HepG2 (cell line): ENCODE data around the gene STX10. TPM values are rescaled to one million over a fixed set of nuclear protein-coding genes. Genes with fewer than 3 reads are reported as not detected.
A peak's percentile ranks its signal among the peaks of the same experiment; 100 is the strongest.

Experiments used
- AFF4 ChIP-seq: sonication (generic); formaldehyde crosslinking; IDR thresholded peaks from 2 replicates; pipeline ENCODE4 v1.4.0; 2020; ENCODE audit warnings: missing genetic modification reagents
- ARNT2 ChIP-seq: sonication (generic); formaldehyde crosslinking; IDR thresholded peaks from 2 replicates; pipeline ENCODE4 v1.8.0; 2022; ENCODE audit warnings: mild to moderate bottlenecking, low read depth, missing genetic modification reagents, moderate library complexity
- CBFB ChIP-seq: sonication (generic); formaldehyde crosslinking; IDR thresholded peaks from 2 replicates; pipeline ENCODE4 v1.4.0; 2020; ENCODE audit warnings: missing genetic modification reagents
- FOXP4 ChIP-seq: sonication (generic); formaldehyde crosslinking; IDR thresholded peaks from 2 replicates; pipeline ENCODE4 v1.4.0; 2020; ENCODE audit warnings: missing genetic modification reagents
- MTERF4 ChIP-seq: sonication (generic); formaldehyde crosslinking; IDR thresholded peaks from 2 replicates; pipeline ENCODE4 v1.8.0; 2023; ENCODE audit warnings: mild to moderate bottlenecking, missing genetic modification reagents
- ZBTB38 ChIP-seq: sonication (generic); formaldehyde crosslinking; IDR thresholded peaks from 2 replicates; pipeline ENCODE4 v1.5.1; 2020; ENCODE audit warnings: mild to moderate bottlenecking, missing genetic modification reagents
- ZFY ChIP-seq: sonication (generic); formaldehyde crosslinking; IDR thresholded peaks from 2 replicates; pipeline ENCODE4 v1.4.0; 2020; ENCODE audit warnings: missing genetic modification reagents
- ZNF136 ChIP-seq: sonication (generic); formaldehyde crosslinking; IDR thresholded peaks from 2 replicates; pipeline ENCODE4 v1.8.1; 2022; ENCODE audit warnings: low read depth, mild to moderate bottlenecking, moderate library complexity, missing genetic modification reagents
- ZNF225 ChIP-seq: sonication (generic); formaldehyde crosslinking; IDR thresholded peaks from 2 replicates; pipeline ENCODE4 v1.4.0; 2020; ENCODE audit warnings: mild to moderate bottlenecking, missing genetic modification reagents
- ZNF7 ChIP-seq: IDR thresholded peaks from 2 replicates; pipeline ENCODE4 v1.6.1; 2016; ENCODE audit warnings: missing biosample characterization, missing genetic modification reagents
- ZNF878 ChIP-seq: sonication (generic); formaldehyde crosslinking; IDR thresholded peaks from 2 replicates; pipeline ENCODE4 v1.8.1; 2023; ENCODE audit warnings: mild to moderate bottlenecking, missing genetic modification reagents, moderate library complexity
- ZSCAN21 ChIP-seq: sonication (generic); formaldehyde crosslinking; IDR thresholded peaks from 2 replicates; pipeline ENCODE4 v1.8.0; 2022; ENCODE audit warnings: mild to moderate bottlenecking, missing genetic modification reagents, moderate library complexity, borderline replicate concordance
- polyA plus RNA-seq, 8 experiments: library from polyadenylated mRNA; depleted of rRNA in 3 of 8; stranded (reverse) in 7 of 8; unstranded in 1 of 8; fragments of >200 nt; fragmentation: Illumina TruSeq in 4 of 8; extraction: Trizol in 4 of 8; gene quantifications; 2 replicates each; pipeline versions ENCODE4 v1.2.1 to v1.2.3, GENCODE V29; 2011 to 2016; ENCODE audit warnings: low read depth in 4 of 8, missing spikeins in 1 of 8, mixed read lengths in 1 of 8; ENCODE audit not compliant: insufficient read depth in 1 of 8
- total RNA-seq, 5 experiments: library from RNA; depleted of rRNA; stranded (reverse); fragments of >200 nt; fragmentation: Illumina TruSeq; extraction: Trizol; gene quantifications; 2 replicates each; pipeline ENCODE4 v1.2.3, GENCODE V29; 2016; ENCODE audit warnings: low read depth in 1 of 5
- TF ChIP-seq, protein P1 (sequence below): sonication (generic); formaldehyde crosslinking; IDR thresholded peaks from 2 replicates; pipeline ENCODE4 v1.4.0; 2020; ENCODE audit warnings: missing genetic modification reagents
- TF ChIP-seq, protein P2 (sequence below): sonication (generic); formaldehyde crosslinking; IDR thresholded peaks from 2 replicates; pipeline ENCODE4; 2020; ENCODE audit warnings: missing genetic modification reagents, mild to moderate bottlenecking, borderline replicate concordance

Gene STX10
- total and polyA plus RNA-seq, 2 of the 13 experiments (the other 11 are each of a cell fraction or from before 2014, with no cell fraction given), result 47.9 to 66.4 TPM

GRCh38 chr19:13116282-13117175 lies 33.6 kb downstream of the STX10 start, which contains the start of gene TRMT1 (continued):
- TF ChIP-seq ZSCAN21 (CRISPR knock-in tag) (no peak; the same call in 1 of the 2 replicates), ZFY (CRISPR knock-in tag) (peak; percentile 84), ZNF225 (CRISPR knock-in tag) (peak; percentile 40; the same call in 1 of the 2 replicates), AFF4 (CRISPR knock-in tag) (no peak), ZBTB38 (peak; percentile 70), FOXP4 (CRISPR knock-in tag) (0 out of 2 replicates have a peak, but pooled peaks have one; percentile 28), ZNF136 (CRISPR knock-in tag) (peak; percentile 52; the same call in 1 of the 2 replicates), ZNF878 (CRISPR knock-in tag) (no peak), ARNT2 (CRISPR knock-in tag) (no peak), CBFB (CRISPR knock-in tag) (peak; percentile 80), ZNF7 (no peak), MTERF4 (no peak)
- TF ChIP-seq, protein P1, sequence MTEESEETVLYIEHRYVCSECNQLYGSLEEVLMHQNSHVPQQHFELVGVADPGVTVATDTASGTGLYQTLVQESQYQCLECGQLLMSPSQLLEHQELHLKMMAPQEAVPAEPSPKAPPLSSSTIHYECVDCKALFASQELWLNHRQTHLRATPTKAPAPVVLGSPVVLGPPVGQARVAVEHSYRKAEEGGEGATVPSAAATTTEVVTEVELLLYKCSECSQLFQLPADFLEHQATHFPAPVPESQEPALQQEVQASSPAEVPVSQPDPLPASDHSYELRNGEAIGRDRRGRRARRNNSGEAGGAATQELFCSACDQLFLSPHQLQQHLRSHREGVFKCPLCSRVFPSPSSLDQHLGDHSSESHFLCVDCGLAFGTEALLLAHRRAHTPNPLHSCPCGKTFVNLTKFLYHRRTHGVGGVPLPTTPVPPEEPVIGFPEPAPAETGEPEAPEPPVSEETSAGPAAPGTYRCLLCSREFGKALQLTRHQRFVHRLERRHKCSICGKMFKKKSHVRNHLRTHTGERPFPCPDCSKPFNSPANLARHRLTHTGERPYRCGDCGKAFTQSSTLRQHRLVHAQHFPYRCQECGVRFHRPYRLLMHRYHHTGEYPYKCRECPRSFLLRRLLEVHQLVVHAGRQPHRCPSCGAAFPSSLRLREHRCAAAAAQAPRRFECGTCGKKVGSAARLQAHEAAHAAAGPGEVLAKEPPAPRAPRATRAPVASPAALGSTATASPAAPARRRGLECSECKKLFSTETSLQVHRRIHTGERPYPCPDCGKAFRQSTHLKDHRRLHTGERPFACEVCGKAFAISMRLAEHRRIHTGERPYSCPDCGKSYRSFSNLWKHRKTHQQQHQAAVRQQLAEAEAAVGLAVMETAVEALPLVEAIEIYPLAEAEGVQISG (CRISPR knock-in tag), result peak; percentile 97
- TF ChIP-seq, protein P2, sequence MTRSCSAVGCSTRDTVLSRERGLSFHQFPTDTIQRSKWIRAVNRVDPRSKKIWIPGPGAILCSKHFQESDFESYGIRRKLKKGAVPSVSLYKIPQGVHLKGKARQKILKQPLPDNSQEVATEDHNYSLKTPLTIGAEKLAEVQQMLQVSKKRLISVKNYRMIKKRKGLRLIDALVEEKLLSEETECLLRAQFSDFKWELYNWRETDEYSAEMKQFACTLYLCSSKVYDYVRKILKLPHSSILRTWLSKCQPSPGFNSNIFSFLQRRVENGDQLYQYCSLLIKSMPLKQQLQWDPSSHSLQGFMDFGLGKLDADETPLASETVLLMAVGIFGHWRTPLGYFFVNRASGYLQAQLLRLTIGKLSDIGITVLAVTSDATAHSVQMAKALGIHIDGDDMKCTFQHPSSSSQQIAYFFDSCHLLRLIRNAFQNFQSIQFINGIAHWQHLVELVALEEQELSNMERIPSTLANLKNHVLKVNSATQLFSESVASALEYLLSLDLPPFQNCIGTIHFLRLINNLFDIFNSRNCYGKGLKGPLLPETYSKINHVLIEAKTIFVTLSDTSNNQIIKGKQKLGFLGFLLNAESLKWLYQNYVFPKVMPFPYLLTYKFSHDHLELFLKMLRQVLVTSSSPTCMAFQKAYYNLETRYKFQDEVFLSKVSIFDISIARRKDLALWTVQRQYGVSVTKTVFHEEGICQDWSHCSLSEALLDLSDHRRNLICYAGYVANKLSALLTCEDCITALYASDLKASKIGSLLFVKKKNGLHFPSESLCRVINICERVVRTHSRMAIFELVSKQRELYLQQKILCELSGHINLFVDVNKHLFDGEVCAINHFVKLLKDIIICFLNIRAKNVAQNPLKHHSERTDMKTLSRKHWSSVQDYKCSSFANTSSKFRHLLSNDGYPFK, result peak; percentile 88; the same call in 1 of the 2 replicates
